Neuronal stem cell (in vitro differentiated cells): ENCODE results near the gene MYZAP.

Source experiments
- DNase-seq: peaks from one replicate; pipeline ENCODE4 v3.0.0-alpha.2; 2013; ENCODE audit warnings: low spot score
- H2AFZ ChIP-seq: one replicate; pipeline ENCODE4 v1.6.1; 2013; ENCODE audit warnings: mild to moderate bottlenecking, low read length, inconsistent platforms
- H2AK5ac ChIP-seq: 2 replicates; pipeline ENCODE4 v1.6.1; 2013; ENCODE audit warnings: low read depth, mild to moderate bottlenecking, inconsistent platforms, low read length, moderate library complexity, mixed read lengths
- H2BK120ac ChIP-seq: 2 replicates; pipeline ENCODE4 v1.6.1; 2013; ENCODE audit warnings: low read depth, mild to moderate bottlenecking, inconsistent platforms, low read length, moderate library complexity, mixed read lengths
- H2BK12ac ChIP-seq: one replicate; pipeline ENCODE4 v1.6.1; 2013; ENCODE audit warnings: low read length, inconsistent platforms
- H2BK15ac ChIP-seq: 2 replicates; pipeline ENCODE4 v1.6.1; 2013; ENCODE audit warnings: mild to moderate bottlenecking, low read length, inconsistent platforms, mixed read lengths
- H2BK5ac ChIP-seq: one replicate; pipeline ENCODE4 v1.6.1; 2013; ENCODE audit warnings: inconsistent platforms, mild to moderate bottlenecking, low read length, moderate library complexity
- H3K14ac ChIP-seq: one replicate; pipeline ENCODE4 v1.6.1; 2013; ENCODE audit warnings: low read length, inconsistent platforms
- H3K18ac ChIP-seq: 2 replicates; pipeline ENCODE4 v1.6.1; 2013; ENCODE audit warnings: low read length, inconsistent platforms
- H3K23ac ChIP-seq: 2 replicates; pipeline ENCODE4 v1.6.1; 2013; ENCODE audit warnings: low read depth, mild to moderate bottlenecking, mixed read lengths, low read length, inconsistent platforms; ENCODE audit not compliant: poor library complexity
- H3K27ac ChIP-seq: replicated peaks from 3 replicates; pipeline ENCODE4 v1.5.1; 2013; ENCODE audit warnings: low read length, inconsistent platforms
- H3K27me3 ChIP-seq, 3 experiments: 2 replicates each; pipeline ENCODE4 v1.6.1; 2013; ENCODE audit warnings: low read length in 3 of 3, mild to moderate bottlenecking in 2 of 3, inconsistent platforms in 1 of 3, low read depth in 1 of 3, mixed read lengths in 1 of 3, moderate library complexity in 1 of 3; ENCODE audit not compliant: control insufficient read depth in 3 of 3, insufficient read depth in 3 of 3
- H3K36me3 ChIP-seq, 2 donors: replicated peaks in 1 of 2; 2 replicates each; pipeline ENCODE4 v1.6.1; 2013; ENCODE audit warnings: low read length in 2 of 2; ENCODE audit not compliant: control insufficient read depth in 2 of 2, insufficient read depth in 2 of 2
- H3K4ac ChIP-seq: 2 replicates; pipeline ENCODE4 v1.6.1; 2013; ENCODE audit warnings: inconsistent platforms, mild to moderate bottlenecking, low read length, moderate library complexity
- H3K4me1 ChIP-seq, 2 donors: 1 replicate in 1 of 2; 2 replicates in 1 of 2; pipeline ENCODE4 v1.6.1; 2013; ENCODE audit warnings: low read length in 2 of 2, low read depth in 1 of 2; ENCODE audit not compliant: control insufficient read depth in 2 of 2, insufficient read depth in 1 of 2
- H3K4me2 ChIP-seq: one replicate; pipeline ENCODE4 v1.6.1; 2013; ENCODE audit warnings: mild to moderate bottlenecking, low read length, inconsistent platforms; ENCODE audit not compliant: insufficient read depth, poor library complexity, severe bottlenecking
- H3K4me3 ChIP-seq, 2 donors: 2 replicates each; pipeline ENCODE4 v1.5.1; 2013; ENCODE audit warnings: low read length in 2 of 2, mild to moderate bottlenecking in 2 of 2, inconsistent platforms in 1 of 2, moderate library complexity in 1 of 2
- H3K79me1 ChIP-seq: one replicate; pipeline ENCODE4 v1.6.1; 2013; ENCODE audit warnings: low read depth, mild to moderate bottlenecking, inconsistent platforms, low read length, moderate library complexity
- H3K9ac ChIP-seq: one replicate; pipeline ENCODE4 v1.6.1; 2013; ENCODE audit warnings: mild to moderate bottlenecking, low read depth, low read length, inconsistent platforms; ENCODE audit not compliant: poor library complexity
- H3K9me3 ChIP-seq, 2 donors: replicated peaks in 1 of 2; 2 replicates each; pipeline versions ENCODE3 to v1.6.1; 2013; ENCODE audit warnings: low read length in 2 of 2, mild to moderate bottlenecking in 2 of 2, inconsistent platforms in 1 of 2, low read depth in 1 of 2, mixed read lengths in 1 of 2, moderate library complexity in 1 of 2; ENCODE audit not compliant: control insufficient read depth in 2 of 2, insufficient read depth in 1 of 2
- H4K8ac ChIP-seq: one replicate; pipeline ENCODE4 v1.6.1; 2013; ENCODE audit warnings: low read depth, mild to moderate bottlenecking, inconsistent platforms, low read length, moderate library complexity
- H4K91ac ChIP-seq: one replicate; pipeline ENCODE4 v1.6.1; 2013; ENCODE audit warnings: low read length, low read depth, mild to moderate bottlenecking, inconsistent platforms; ENCODE audit not compliant: poor library complexity
- WGBS, 2 donors: extraction: QIAGEN DNeasy Blood & Tissue Kit; methylation state at CpG; one replicate each; pipeline ENCODE4 v1.1.7; 2013; ENCODE audit warnings: missing lambda C conversion rate in 2 of 2, mixed read lengths in 1 of 2; ENCODE audit not compliant: insufficient read length in 2 of 2, insufficient replicate concordance in 1 of 2; ENCODE audit errors: extremely low coverage in 2 of 2; 5-methylcytosine and 5-hydroxymethylcytosine counted together

Gene MYZAP

DNA sequence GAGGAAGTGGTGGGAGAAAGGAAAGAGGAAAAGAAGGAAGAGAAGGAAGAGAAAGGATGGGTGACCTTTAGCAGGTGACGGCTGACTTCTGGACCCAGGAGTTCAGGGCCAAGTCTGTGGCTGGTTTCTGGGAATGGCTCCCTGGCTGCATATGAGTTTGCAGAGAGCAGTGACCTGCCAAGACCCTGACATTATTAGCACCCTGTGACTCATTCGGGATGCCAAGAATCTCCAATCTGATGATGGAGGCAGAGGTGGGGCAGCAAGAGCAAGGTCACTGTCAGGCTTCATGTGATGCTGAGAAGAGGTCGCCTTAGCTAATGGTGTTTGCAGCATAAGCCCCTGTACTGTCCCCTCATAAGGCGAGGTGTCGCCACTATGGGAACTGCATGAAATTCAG, 42.6 kb downstream of the MYZAP start:
- H3K27ac ChIP-seq: no peak overlapping the region
- H3K4me1 ChIP-seq: no peaks in the 10 kb centered on the region
- no peak overlapping the region for H3K23ac ChIP-seq
- H3K36me3 ChIP-seq: no peaks in the 10 kb centered on the region
- H3K9me3 ChIP-seq: no peaks in the 10 kb centered on the region
- H2BK15ac ChIP-seq: no peak overlapping the region
- no peak overlapping the region for H2BK5ac ChIP-seq
- H3K9ac ChIP-seq: no peak overlapping the region
- peaks cover 0 to 30% (median 0%) of the 10 kb centered on the region in 3 experiments for H3K27me3 ChIP-seq
- DNase-seq: no peak
- H2BK12ac ChIP-seq: no peak overlapping the region
- no peak overlapping the region for H3K4me3 ChIP-seq
- no peak overlapping the region for H3K4me2 ChIP-seq
- H3K14ac ChIP-seq: no peak overlapping the region
- no peak overlapping the region for H3K4ac ChIP-seq
- no peak overlapping the region for H4K8ac ChIP-seq
- no peak overlapping the region for H2AFZ ChIP-seq
- H3K79me1 ChIP-seq: no peaks in the 10 kb centered on the region
- H2AK5ac ChIP-seq: no peak overlapping the region
- H2BK120ac ChIP-seq: no peak overlapping the region
- H3K18ac ChIP-seq: no peak overlapping the region
- WGBS, 2 donors: no CpG with 5 or more reads among the region's 5 CpGs
- H4K91ac ChIP-seq: no peak overlapping the region

DNA sequence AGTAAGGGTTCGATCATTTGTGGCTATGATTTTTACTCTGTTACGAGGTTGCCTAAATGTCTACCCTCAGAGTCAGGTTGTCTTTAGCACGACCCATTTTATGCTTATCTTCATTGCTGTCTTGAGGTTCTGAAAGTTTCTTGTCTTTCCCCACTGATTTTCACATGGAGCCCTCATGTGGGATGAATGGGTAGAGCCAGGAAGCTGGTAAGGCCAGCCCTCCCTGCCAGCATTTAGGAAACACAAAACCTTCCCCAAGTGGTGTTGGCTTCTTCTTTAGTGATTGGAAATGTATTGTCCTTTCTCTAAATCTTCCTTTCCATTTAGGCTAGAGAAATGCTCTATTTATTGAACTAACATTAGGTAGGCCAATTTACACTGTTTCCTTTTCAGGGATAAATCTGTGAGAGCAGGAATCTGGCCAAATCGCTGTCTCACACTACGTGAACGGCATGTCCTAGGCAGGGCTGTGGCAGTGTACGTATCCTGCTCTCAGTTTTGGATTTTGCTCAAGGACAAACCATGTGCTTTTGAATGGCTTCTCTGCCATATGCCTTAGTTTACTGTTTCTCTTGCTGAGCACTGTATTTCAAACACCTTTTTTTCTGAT, 43.7 kb downstream of the MYZAP start:
- H2BK15ac ChIP-seq: no peak overlapping the region
- H3K4ac ChIP-seq: no peak overlapping the region
- H3K4me2 ChIP-seq: no peak overlapping the region
- peaks cover 0 to 36% (median 0%) of the 10 kb centered on the region in 3 experiments for H3K27me3 ChIP-seq
- no peak overlapping the region for H2BK5ac ChIP-seq
- H3K79me1 ChIP-seq: no peaks in the 10 kb centered on the region
- H3K9me3 ChIP-seq: no peaks in the 10 kb centered on the region
- H2AK5ac ChIP-seq: no peak overlapping the region
- H3K14ac ChIP-seq: no peak overlapping the region
- no peak overlapping the region for H4K91ac ChIP-seq
- no peak overlapping the region for H2BK12ac ChIP-seq
- H4K8ac ChIP-seq: no peak overlapping the region
- DNase-seq: no peak
- WGBS, 2 donors: no CpG with 5 or more reads among the region's 7 CpGs
- no peak overlapping the region for H3K27ac ChIP-seq
- H3K9ac ChIP-seq: no peak overlapping the region
- no peaks in the 10 kb centered on the region for H3K36me3 ChIP-seq
- H3K4me3 ChIP-seq: no peak overlapping the region
- H3K4me1 ChIP-seq: no peaks in the 10 kb centered on the region
- H2BK120ac ChIP-seq: no peak overlapping the region
- H3K18ac ChIP-seq: no peak overlapping the region
- no peak overlapping the region for H2AFZ ChIP-seq
- no peak overlapping the region for H3K23ac ChIP-seq

DNA sequence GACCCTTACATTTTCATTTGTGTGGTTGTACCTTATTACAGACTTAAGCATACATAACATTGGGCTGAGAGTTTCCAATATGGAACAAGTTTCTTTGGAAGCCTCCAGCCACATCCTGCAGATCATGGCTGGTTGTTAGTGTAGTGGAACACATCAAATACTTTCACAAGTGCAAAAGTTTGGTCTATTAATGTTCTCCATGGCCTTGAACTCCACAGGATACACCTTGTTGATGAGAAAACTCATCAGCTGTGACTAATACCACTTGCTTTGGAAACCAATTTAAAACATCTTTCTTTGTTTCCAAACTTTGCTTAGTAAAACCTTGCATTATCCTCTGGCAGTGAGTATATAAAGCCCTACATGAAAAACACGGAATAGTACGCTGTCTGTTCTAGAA, 46.1 kb downstream of the MYZAP start:
- Histone ChIP-seq H3K27me3 (peaks cover 0 to 30% (median 0%) of the 10 kb centered on the region in 3 experiments), H3K23ac (no peak overlapping the region), H4K91ac (no peak overlapping the region), H3K4me2 (no peak overlapping the region), H3K14ac (no peak overlapping the region), H3K4ac (no peak overlapping the region), H2BK15ac (no peak overlapping the region), H3K36me3 (no peaks in the 10 kb centered on the region), H3K4me3 (no peak overlapping the region), H3K27ac (no peak overlapping the region), H2BK5ac (no peak overlapping the region), H2AK5ac (no peak overlapping the region), H2BK120ac (no peak overlapping the region), H3K9me3 (no peaks in the 10 kb centered on the region), H3K4me1 (peaks cover 0 to 2% of the 10 kb centered on the region in 2 donors), H2BK12ac (no peak overlapping the region), H4K8ac (no peak overlapping the region), H3K79me1 (no peaks in the 10 kb centered on the region), H2AFZ (no peak overlapping the region), H3K18ac (no peak overlapping the region), H3K9ac (no peak overlapping the region)
- no CpG with 5 or more reads among the region's 2 CpGs for whole genome bisulfite sequencing, 2 donors
- DNase-seq: no peak

DNA sequence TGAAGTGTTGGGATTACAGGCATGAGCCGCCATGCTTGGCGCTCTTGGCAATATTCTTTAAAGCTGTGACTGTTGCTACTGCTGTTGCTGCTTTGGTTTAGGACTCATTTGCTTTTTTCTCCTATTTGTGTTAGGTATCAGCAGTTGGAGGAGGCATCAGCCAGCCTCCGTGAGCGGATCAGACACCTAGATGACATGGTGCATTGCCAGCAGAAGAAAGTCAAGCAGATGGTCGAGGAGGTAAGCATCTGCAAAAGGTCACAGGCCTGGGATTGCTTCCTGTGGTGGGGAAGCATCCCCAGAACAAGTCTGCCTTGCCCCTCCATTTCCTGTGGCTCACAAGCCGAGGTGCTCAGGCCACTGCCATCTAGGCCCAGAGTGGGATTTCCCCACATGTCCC, 47.6 kb downstream of the MYZAP start:
- Histone ChIP-seq H3K18ac (no peak overlapping the region), H3K4me3 (no peak overlapping the region)
- DNase-seq: no peak

More for the DNA sequence above, 47.6 kb downstream of the MYZAP start:
- H3K9me3 ChIP-seq: no peaks in the 10 kb centered on the region
- no peak overlapping the region for H2AK5ac ChIP-seq
- no peak overlapping the region for H3K4ac ChIP-seq
- H2BK12ac ChIP-seq: no peak overlapping the region
- no peaks in the 10 kb centered on the region for H3K36me3 ChIP-seq
- peaks cover 0 to 26% (median 0%) of the 10 kb centered on the region in 3 experiments for H3K27me3 ChIP-seq
- no peak overlapping the region for H3K14ac ChIP-seq
- no peak overlapping the region for H4K8ac ChIP-seq
- H4K91ac ChIP-seq: no peak overlapping the region
- no peak overlapping the region for H2BK120ac ChIP-seq
- no peak overlapping the region for H2BK5ac ChIP-seq
- no peak overlapping the region for H3K27ac ChIP-seq
- no peak overlapping the region for H3K23ac ChIP-seq
- H3K4me2 ChIP-seq: no peak overlapping the region
- H3K4me1 ChIP-seq: peaks cover 0 to 2% of the 10 kb centered on the region in 2 donors
- no CpG with 5 or more reads among the region's 6 CpGs for WGBS, 2 donors
- no peaks in the 10 kb centered on the region for H3K79me1 ChIP-seq
- no peak overlapping the region for H2AFZ ChIP-seq
- H3K9ac ChIP-seq: no peak overlapping the region
- no peak overlapping the region for H2BK15ac ChIP-seq
